DMS114 treated with DMSO at 0.1 percent for 48 hours (cell line): ENCODE data around the gene SMIM38.
"Not testable (repeated sequence)": the region's sequence is repeated elsewhere in the genome, so short reads cannot be mapped to it uniquely, and the experiment has no call there.

ENCODE experiments used
- DNase-seq: peaks from one replicate; lab custom pipeline; 2025; ENCODE audit not compliant: unreplicated experiment; lab: John Stamatoyannopoulos, UW

SMIM38 gene

GRCh38 chr11:69137151-69137844 lies 18.4 kb upstream of the SMIM38 start:
- DNase-seq = no peak

GRCh38 chr11:69138265-69138664 lies 17.5 kb upstream of the SMIM38 start:
- no peak for DNase-seq

GRCh38 chr11:69140161-69140560 lies 15.6 kb upstream of the SMIM38 start:
- not testable (repeated sequence) for DNase-seq

GRCh38 chr11:69140635-69141034 lies 15.1 kb upstream of the SMIM38 start:
- DNase-seq = no peak

GRCh38 chr11:69141742-69142141 lies 14.0 kb upstream of the SMIM38 start:
- no peak for DNase-seq

GRCh38 chr11:69142895-69143294 lies 12.8 kb upstream of the SMIM38 start:
- DNase-seq = no peak

- DNase-seq = no peak
These were observed 11.3 kb upstream of the SMIM38 start for GRCh38 chr11:69144316-69145049.

- no peak for DNase-seq
These were observed 10.7 kb upstream of the SMIM38 start for GRCh38 chr11:69145050-69145380.

- no peak for DNase-seq
These were observed 7.4 kb upstream of the SMIM38 start for GRCh38 chr11:69148377-69148762.

GRCh38 chr11:69148806-69149205 lies 6.9 kb upstream of the SMIM38 start:
- DNase-seq = no peak

GRCh38 chr11:69149338-69150045 lies 6.2 kb upstream of the SMIM38 start:
- DNase-seq = not testable (repeated sequence)

GRCh38 chr11:69150175-69150574 lies 5.6 kb upstream of the SMIM38 start:
- DNase-seq = no peak

- no peak for DNase-seq
These were observed 3.9 kb upstream of the SMIM38 start for GRCh38 chr11:69151836-69152235.

- no peak for DNase-seq
These were observed 2.9 kb upstream of the SMIM38 start for GRCh38 chr11:69152733-69153421.

GRCh38 chr11:69153661-69154060 lies 2.1 kb upstream of the SMIM38 start:
- no peak for DNase-seq

GRCh38 chr11:69154211-69154913 lies 1.4 kb upstream of the SMIM38 start:
- DNase-seq = no peak

- no peak for DNase-seq
These were observed 815 bp upstream of the SMIM38 start for GRCh38 chr11:69154938-69155301.

- no peak for DNase-seq
These were observed 502 bp downstream of the SMIM38 start for GRCh38 chr11:69156235-69156639.

- no peak for DNase-seq
These were observed 979 bp downstream of the SMIM38 start for GRCh38 chr11:69156673-69157155.

GRCh38 chr11:69157156-69157821 lies 1.6 kb downstream of the SMIM38 start:
- no peak for DNase-seq
